ENCODE results near the gene PCNX3.
"Not testable (repeated sequence)": the region's sequence is repeated elsewhere in the genome, so short reads cannot be mapped to it uniquely, and the experiment has no call there.

Gene PCNX3

GRCh38 chr11:65655570-65656332 lies 40.2 kb downstream of the PCNX3 start:
- no peak for DNase-seq

DNA sequence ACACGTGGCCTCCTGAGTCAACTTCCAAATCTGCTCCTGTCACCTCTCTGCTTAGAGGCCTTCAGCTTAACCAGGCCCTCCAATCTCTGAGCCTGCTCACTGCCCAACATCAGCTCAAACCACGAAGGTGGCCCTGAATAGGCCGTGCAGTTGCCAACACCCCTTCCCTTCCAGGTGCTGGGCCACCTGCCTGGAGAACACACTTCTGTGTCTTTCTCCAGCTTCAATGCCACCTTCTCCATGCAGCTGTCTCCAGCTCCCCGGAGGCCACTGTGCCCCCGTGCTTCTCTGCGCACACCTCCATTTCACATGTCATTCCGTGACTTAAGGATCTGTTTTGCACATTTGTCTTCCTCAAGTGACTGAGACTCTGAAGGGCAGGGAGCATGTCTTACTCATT lies 41.9 kb downstream of the PCNX3 start:
- no peak for DNase-seq

- no peak for DNase-seq
These were observed 42.8 kb downstream of the PCNX3 start for GRCh38 chr11:65658174-65659021.

- DNase-seq = no peak
These were observed 44.5 kb downstream of the PCNX3 start for GRCh38 chr11:65660038-65660437.

DNA sequence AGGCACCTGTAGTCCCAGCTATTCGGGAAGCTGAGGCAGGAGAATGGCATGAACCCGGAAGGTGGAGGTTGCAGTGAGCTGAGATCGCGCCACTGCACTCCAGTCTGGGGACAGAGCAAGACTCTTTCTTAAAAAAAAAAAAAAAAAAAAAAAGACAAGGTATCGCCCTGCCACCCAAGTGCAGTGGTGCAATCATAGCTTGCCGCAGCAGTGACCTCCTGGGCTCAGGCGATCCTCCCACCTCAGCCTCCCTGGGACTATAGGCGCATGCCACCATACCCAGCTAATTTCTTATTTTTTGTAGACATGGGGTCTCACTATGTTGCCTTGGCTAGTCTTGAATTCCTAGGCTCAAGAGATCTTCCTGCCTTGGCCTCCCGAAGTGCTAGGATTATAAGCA lies 45.3 kb downstream of the PCNX3 start:
- not testable (repeated sequence) for DNase-seq

- DNase-seq = no peak
These were observed 46.1 kb downstream of the PCNX3 start for GRCh38 chr11:65661599-65662246.

DNA sequence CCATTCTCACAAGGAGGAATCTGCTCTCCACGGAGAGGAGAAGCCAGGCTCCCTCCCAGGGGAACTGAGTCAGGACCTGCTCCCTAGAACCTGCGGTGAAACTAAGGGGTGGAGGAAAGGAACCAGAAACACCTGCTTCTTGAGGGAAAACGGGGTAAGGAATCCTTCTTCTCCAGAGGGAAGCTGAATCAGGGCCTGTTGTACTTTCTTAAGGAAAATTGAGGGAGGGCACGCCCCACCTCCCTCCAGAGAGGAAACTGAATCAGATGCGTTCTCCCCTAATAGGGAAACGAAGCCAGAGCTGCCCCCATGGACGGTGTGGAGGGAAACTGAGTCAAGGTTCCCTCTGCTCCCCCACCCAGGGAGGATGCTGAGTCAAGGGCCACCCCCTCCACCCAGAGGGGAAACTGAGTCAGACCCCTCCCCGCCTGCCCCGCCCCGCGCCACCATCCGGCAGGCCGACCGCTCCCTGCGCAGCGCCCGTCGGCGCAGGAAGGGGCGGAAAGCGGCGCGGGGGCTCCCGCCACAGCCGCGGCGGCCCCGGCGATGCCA lies 46.7 kb downstream of the PCNX3 start:
- DNase-seq = no peak

DNA sequence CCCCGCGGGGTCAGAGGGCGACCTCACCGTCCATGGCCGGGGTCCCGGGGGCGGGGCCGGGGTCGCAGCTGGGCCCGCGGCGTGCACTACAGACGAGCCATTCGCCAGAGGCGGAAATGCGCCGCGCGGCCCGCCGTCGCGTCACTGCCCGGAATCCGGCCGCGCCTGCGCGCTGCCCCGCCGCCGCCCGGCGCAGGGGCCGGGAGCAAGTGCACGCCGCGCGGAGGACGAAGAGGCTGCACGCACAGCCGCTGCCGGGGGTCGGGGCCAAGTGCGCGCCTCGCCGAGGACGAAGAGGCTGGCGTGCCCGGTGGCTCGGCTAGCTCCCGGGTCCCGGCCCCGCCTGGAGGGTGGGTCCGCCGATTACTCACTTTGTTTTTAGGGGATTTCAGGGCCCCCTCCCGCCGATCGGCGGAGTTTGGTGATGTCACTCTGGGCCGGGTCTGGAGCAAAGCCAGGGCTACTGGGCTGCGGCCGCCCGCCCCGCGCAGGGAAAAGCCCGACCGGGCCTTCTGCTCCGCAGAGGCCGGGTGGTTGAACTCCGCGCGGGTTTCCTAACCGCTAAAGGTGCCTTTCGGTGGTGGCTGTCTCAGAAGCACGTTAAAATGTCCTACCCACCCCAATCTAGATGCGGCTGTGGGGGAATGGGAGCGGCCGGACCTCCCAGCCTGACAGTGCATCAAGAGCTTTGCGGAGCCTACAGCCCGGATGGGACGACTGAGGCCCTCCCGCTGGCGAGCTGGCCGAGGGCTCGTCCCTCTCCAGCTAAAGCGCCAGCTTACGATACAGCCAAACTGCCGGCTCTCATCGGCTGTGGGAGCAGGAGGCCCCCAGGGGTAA lies 47.4 kb downstream of the PCNX3 start, which contains the start of gene RELA:
RELA (minus strand) TSS at position 118 of the 840 bp plus-strand sequence; CDS start at position 34, 84 bp downstream.
- DNase-seq = peak; percentile 27

DNA sequence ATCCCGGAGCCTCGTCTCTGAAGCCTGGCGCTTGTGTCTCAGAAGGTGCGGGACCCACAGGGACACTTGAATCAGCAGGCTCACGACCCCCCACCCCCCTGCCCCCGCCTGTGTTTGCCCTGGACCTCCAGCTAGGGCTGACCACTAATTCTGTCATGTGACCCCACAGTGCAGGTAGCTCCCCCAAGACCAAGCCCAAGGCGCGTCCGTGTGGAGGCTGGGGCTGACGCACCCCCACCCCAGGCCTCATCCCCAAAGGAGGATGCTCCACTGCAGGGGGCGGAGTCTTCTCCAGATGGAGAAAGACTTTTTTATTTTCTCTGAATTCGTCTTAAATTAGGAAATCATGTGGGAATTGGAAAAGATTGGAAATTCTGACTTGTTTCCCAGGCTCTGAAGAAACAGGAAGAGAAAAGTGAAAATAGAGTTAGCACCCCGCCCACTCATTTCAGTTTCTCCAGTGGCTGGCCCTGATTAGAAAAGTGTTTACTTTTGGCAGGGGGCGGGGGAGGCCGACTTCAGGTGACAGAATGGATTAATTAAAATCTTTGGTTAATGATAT lies 48.1 kb downstream of the PCNX3 start:
- DNase-seq = no peak

DNA sequence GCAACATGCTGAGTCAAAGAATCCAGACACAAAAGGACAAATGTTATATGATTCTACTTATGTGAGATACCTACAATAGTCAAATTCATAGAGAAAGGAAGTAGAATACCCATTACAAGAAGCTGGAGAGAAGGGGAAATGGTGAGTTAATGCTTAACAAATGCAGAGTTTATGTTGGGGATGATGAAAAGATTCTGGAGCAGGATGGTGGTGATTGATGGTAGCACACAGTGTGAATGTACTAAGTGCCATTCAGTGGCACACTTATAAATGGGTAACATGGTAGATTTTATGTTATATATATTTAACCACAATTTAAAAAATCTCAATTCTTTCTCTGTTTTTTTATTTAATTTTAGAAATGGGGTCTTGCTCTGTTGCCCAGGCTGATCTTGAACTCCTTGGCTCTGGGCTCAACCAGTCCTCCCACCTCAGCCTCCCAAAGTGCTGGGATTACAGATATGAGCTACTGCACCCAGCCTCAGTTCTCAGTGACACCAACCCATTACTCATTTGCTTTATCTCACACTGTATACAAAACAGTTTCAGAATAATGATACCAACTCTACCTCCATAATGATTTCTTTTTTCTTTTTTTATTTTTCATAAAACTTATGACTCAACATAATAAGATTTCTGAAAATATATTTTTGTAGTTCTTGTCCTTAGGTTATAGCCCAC lies 56.7 kb downstream of the PCNX3 start:
- no peak for DNase-seq

DNA sequence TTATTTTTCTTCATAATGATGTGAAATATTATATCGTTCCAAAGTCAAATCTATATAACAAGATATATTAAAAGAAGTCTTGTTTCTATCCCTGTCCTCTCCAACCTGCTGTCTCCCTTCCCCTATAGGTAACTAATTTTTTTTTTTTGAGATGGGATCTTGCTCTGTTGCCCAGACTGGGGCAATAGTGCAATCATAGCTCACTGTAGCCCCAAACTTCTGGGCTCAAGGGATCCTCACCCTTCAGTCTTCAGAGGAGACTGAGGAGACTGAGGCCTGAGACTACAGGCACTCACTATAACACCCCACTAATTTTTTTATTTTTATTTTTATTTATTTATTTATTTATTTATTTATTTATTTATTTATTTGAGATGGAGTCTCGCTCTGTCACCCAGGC lies 57.4 kb downstream of the PCNX3 start:
- no peak for DNase-seq

GRCh38 chr11:65680192-65680743 lies 64.7 kb downstream of the PCNX3 start:
- no peak for DNase-seq

DNA sequence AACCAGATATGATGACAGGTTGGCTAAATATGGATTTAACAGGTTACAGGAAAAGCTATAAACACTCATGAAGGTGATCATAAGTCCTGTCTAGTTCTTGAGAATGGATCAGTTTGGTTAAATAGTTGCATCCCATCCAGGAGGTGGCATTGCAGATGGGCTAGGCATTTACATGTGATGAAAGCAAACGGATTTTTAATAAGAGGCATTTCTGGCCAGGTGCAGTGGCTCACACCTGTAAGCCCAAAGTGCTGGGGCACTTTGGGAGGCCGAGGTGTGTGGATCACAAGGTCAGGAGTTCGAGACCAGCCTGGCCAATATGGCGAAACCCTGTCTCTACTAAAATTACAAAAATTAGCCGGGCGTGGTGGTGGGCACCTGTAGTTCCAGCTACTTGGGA lies 67.9 kb downstream of the PCNX3 start:
- not testable (repeated sequence) for DNase-seq

GRCh38 chr11:65685981-65686380 lies 70.4 kb downstream of the PCNX3 start:
- DNase-seq = no peak

All from NCI-H2081 treated with DMSO at 0.1 percent for 48 hours (cell line).